Kidney epithelial cell (primary cell): ENCODE measurements around the gene RO60. TPM values are rescaled to one million over a fixed set of nuclear protein-coding genes. Genes with fewer than 3 reads are reported as not detected.
A peak's percentile ranks its signal among the peaks of the same experiment; 100 is the strongest.

Experiments used
- DNase-seq: peaks from one replicate; pipeline ENCODE4 v3.0.0-alpha.2; 2010; ENCODE audit warnings: low read depth
- H3K27me3 ChIP-seq: 2 replicates; pipeline ENCODE4 v1.6.0; 2011; ENCODE audit warnings: low read length; ENCODE audit not compliant: control insufficient read depth, insufficient read depth
- H3K36me3 ChIP-seq: 2 replicates; pipeline ENCODE4 v1.5.1; 2011; ENCODE audit warnings: low read length; ENCODE audit not compliant: control insufficient read depth, insufficient read depth
- H3K4me3 ChIP-seq: 2 replicates; pipeline ENCODE4 v1.5.1; 2011; ENCODE audit warnings: low read depth, mild to moderate bottlenecking, control low read depth, low read length
- CTCF ChIP-seq: IDR thresholded peaks from 2 replicates; pipeline ENCODE4 v1.5.1; 2011; ENCODE audit warnings: mild to moderate bottlenecking, moderate library complexity, low read length, control low read depth, inconsistent platforms; ENCODE audit not compliant: insufficient read depth, poor library complexity, severe bottlenecking
- total RNA-seq: library from RNA; depleted of rRNA; stranded (reverse); fragments of >200 nt; gene quantifications from 2 replicates; pipeline ENCODE4 v1.2.3, GENCODE V29; 2015

The RO60 gene
- total RNA-seq, 1 donor from 2014 or later, result 96.7 TPM

DNA sequence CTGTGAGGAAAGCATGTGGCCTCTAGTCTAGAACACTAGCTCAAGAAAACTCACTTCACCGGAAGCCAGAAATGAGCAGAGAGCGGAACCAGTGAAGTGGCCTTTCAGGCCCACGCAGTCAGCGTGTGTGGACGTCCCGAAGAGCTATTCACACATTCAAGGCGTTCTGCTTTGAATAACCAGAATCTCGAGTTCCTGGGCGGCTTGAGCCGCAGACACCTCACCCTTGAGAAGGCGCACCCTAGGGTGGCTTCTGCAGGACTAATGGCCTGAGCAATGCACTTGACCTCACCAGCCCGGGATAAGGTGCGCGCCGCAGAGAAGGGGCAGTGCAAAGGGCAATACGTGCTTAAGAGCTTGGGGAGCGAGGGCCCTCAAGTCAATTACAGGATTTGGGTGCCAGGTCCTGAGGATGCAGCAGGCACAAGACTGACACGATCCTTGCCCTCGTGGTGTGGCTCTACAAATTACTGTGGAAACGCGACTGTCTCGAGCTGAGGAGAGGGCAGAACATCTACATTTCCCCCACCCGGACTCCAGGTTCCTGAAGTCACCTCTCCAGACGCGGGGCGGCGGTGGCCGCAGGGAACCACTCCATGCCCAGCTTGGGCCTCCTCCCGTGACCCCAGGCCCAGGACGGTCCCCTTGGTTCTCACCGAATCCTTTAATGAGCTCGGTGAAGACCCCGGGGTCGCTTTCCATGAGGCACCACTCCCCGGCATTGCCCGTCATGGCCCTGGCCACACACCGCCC, 707 bp upstream of the RO60 start:
- H3K27me3 ChIP-seq, result no peaks in the 10 kb centered on the region
- no peak for TF ChIP-seq CTCF
- no peaks in the 10 kb centered on the region for H3K36me3 ChIP-seq
- H3K4me3 ChIP-seq, result peak overlapping the region; percentile 85
- DNase-seq, result no peak

DNA sequence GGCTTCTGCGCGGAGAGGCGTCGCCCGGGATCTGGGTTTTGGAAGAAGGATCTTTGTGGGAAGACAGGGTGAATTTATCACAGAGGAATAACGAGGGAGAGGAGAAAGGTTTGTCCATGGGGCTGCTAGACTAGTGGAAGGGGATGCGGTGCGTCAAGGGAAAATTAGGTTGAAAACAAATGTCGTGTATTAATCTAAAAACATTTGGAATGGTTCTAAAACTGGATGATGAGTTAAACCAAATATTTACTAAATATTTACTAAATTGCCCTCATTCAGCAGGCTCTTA, 647 bp downstream of the RO60 start:
- Histone ChIP-seq H3K27me3 (no peaks in the 10 kb centered on the region), H3K4me3 (peak overlapping the region; percentile 85), H3K36me3 (no peaks in the 10 kb centered on the region)
- DNase-seq, result no peak
- no peak for TF ChIP-seq CTCF

- H3K27me3 ChIP-seq, result no peaks in the 10 kb centered on the region
- no peaks in the 10 kb centered on the region for H3K36me3 ChIP-seq
- DNase-seq, result no peak
- TF ChIP-seq CTCF, result no peak
- H3K4me3 ChIP-seq, result peak overlapping the region; percentile 85
These were observed 994 bp downstream of the RO60 start for GRCh38 chr1:193060406-193060805.

- H3K36me3 ChIP-seq, result no peaks in the 10 kb centered on the region
- H3K4me3 ChIP-seq, result peak overlapping the region; percentile 85
- no peak for DNase-seq
- H3K27me3 ChIP-seq, result no peaks in the 10 kb centered on the region
- no peak for TF ChIP-seq CTCF
These were observed 1.5 kb downstream of the RO60 start for GRCh38 chr1:193060938-193061337.

DNA sequence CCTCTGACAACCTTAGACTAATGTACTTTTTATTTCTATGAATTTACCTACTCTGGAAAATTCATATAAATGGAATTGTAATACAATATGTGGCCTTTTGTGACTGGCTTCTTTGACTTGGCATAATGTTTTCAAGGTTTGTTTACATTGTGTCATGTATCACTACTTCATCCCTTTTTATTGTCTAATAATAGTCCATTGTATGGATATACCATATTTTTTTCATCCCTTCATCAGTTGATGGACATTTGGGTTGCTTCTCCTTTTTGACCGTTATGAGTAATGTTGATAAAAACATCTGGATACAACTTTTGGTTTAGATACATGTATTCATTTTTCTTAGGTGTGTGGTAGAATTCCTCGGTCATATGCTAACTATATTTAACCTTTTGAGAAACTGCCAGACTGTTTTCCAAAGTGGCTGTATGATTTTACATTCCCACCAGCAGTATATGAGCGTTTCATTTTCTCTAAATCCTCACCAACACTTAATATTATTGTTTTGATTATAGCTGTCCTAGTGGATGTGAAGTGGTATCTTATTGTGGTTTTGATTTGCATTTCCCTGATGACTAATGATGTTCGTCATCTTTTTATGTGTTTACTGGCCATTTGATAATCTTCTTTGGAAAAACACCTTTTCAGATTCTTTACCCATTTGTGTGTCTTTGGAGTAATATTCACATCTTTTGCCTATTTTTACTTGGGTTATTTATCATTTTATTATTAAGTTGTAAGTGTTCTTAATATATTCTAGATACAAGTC, 3.5 kb downstream of the RO60 start:
- no peak overlapping the region for H3K4me3 ChIP-seq
- no peaks in the 10 kb centered on the region for H3K36me3 ChIP-seq
- DNase-seq, result no peak
- H3K27me3 ChIP-seq, result no peaks in the 10 kb centered on the region
- no peak for TF ChIP-seq CTCF
